22Rv1 (cell line): Measurements from ENCODE around the gene NPNT.

Experiments used
- CTCF ChIP-seq: fragments of 450-650 bp; IDR thresholded peaks from 2 replicates; pipeline ENCODE4 v1.5.1; 2017; ENCODE audit warnings: mild to moderate bottlenecking
- ZFX ChIP-seq: fragments of 450-650 bp; IDR thresholded peaks from 2 replicates; pipeline ENCODE4 v1.6.1; 2017; ENCODE audit warnings: antibody characterized with exemption, borderline replicate concordance

DNA sequence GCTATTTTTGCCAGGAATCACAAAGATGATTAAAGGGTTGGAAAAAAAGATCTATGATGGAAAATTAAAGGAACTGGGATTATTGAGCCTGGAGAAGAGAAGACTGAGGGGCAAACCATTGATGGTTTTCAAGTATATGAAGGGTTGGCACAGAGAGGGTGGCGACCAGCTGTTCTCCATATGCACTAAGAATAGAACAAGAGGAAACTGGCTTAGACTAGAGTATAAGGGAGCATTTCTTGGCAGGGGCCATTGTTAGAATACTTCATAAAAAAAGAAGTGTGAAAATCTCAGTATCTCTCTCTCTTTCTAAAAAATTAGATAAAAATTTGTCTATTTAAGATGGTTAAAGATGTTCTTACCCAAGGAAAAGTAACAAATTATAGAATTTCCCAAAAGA, 75.1 kb downstream of the NPNT start:
- TF ChIP-seq CTCF (no peak), ZFX (no peak)
